ENCODE measurements around the gene RHOC.

Gene RHOC

GRCh38 chr1:112675728-112676381 lies 31.1 kb downstream of the RHOC start:
- no peak for DNase-seq

GRCh38 chr1:112674986-112675727 lies 31.8 kb downstream of the RHOC start:
- peak; percentile 52 for DNase-seq

GRCh38 chr1:112674440-112674985 lies 32.4 kb downstream of the RHOC start, which contains the start of gene MOV10:
TSS of gene MOV10 (plus strand) at chr1:112674659. CDS start at chr1:112674913, 254 bp downstream.
- peak; percentile 58 for DNase-seq

- DNase-seq: no peak
These were observed 33.1 kb downstream of the RHOC start for GRCh38 chr1:112673592-112674439.

GRCh38 chr1:112672842-112673241 lies 34.1 kb downstream of the RHOC start:
- no peak for DNase-seq

- no peak for DNase-seq
These were observed 34.9 kb downstream of the RHOC start for GRCh38 chr1:112672009-112672408.

GRCh38 chr1:112666946-112667345 lies 40.0 kb downstream of the RHOC start:
- no peak for DNase-seq

- no peak for DNase-seq
These were observed 41.1 kb downstream of the RHOC start for GRCh38 chr1:112665857-112666256.

GRCh38 chr1:112651205-112651604 lies 55.7 kb downstream of the RHOC start:
- DNase-seq: no peak

All from activated CD8-positive, alpha-beta memory T cell treated with anti-CD3 and anti-CD28 coated beads, Interleukin-2, amount 50 U/mL, for 4 hours (primary cell).